ENCODE measurements around the gene THBD.

DNA sequence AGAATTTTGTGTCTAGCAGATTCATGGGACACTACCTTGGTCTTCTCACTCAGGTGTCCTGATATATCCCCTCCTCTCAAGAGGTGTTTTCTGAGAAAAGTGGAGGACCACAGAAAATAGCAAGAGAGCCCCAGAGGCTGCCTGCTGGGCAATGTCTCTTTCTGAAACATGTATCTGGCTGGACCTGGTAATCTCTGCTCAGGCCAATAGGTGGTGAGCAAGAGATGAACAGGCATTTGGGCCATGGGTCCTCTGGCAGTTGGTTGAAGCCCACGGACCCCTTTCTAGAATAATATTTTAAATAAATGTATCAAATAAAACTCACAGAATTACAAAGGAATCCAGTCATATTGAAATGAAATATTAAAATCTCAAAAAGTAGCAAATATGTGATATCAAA is 8.8 kb upstream of the THBD start:
- TF ChIP-seq, protein P1, sequence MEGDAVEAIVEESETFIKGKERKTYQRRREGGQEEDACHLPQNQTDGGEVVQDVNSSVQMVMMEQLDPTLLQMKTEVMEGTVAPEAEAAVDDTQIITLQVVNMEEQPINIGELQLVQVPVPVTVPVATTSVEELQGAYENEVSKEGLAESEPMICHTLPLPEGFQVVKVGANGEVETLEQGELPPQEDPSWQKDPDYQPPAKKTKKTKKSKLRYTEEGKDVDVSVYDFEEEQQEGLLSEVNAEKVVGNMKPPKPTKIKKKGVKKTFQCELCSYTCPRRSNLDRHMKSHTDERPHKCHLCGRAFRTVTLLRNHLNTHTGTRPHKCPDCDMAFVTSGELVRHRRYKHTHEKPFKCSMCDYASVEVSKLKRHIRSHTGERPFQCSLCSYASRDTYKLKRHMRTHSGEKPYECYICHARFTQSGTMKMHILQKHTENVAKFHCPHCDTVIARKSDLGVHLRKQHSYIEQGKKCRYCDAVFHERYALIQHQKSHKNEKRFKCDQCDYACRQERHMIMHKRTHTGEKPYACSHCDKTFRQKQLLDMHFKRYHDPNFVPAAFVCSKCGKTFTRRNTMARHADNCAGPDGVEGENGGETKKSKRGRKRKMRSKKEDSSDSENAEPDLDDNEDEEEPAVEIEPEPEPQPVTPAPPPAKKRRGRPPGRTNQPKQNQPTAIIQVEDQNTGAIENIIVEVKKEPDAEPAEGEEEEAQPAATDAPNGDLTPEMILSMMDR (IDR thresholded peaks at IDR 0.05; ENCODE audit: low read length): no peak
- no peak for TF ChIP-seq EZH2phosphoT487 (IDR thresholded peaks at IDR 0.05; ENCODE audit: low read length)
- TF ChIP-seq EZH2 (optimal IDR thresholded peaks at IDR 0.05; ENCODE audit: low read depth, low read length): no peak
